Measurements from ENCODE around the gene FAM89B.
A peak's percentile ranks its signal among the peaks of the same experiment; 100 is the strongest.

The FAM89B gene

GRCh38 chr11:65578134-65578533 is 5.8 kb downstream of the FAM89B start:
- H3K4me3 ChIP-seq (ENCODE audit: low read depth, low read length), result peak overlapping the region; percentile 90
- no peak for DNase-seq (ENCODE audit: low read depth)
- no peak for TF ChIP-seq CTCF (IDR thresholded peaks at IDR 0.05; ENCODE audit: low read depth, low read length, missing control alignments)

GRCh38 chr11:65578667-65579066 is 6.3 kb downstream of the FAM89B start:
- TF ChIP-seq CTCF (IDR thresholded peaks at IDR 0.05; ENCODE audit: low read depth, low read length, missing control alignments), result no peak
- DNase-seq (ENCODE audit: low read depth), result no peak
- H3K4me3 ChIP-seq (ENCODE audit: low read depth, low read length), result no peak overlapping the region

GRCh38 chr11:65579291-65579690 is 7.0 kb downstream of the FAM89B start:
- no peak for TF ChIP-seq CTCF (IDR thresholded peaks at IDR 0.05; ENCODE audit: low read depth, low read length, missing control alignments)
- no peak overlapping the region for H3K4me3 ChIP-seq (ENCODE audit: low read depth, low read length)
- DNase-seq (ENCODE audit: low read depth), result no peak

GRCh38 chr11:65580031-65580692 is 7.8 kb downstream of the FAM89B start:
- DNase-seq (ENCODE audit: low read depth), result no peak
- no peak for TF ChIP-seq CTCF (IDR thresholded peaks at IDR 0.05; ENCODE audit: low read depth, low read length, missing control alignments)
- no peak overlapping the region for H3K4me3 ChIP-seq (ENCODE audit: low read depth, low read length)

GRCh38 chr11:65580756-65581155 is 8.4 kb downstream of the FAM89B start:
- H3K4me3 ChIP-seq (ENCODE audit: low read depth, low read length), result no peak overlapping the region
- no peak for DNase-seq (ENCODE audit: low read depth)
- no peak for TF ChIP-seq CTCF (IDR thresholded peaks at IDR 0.05; ENCODE audit: low read depth, low read length, missing control alignments)

- TF ChIP-seq CTCF (IDR thresholded peaks at IDR 0.05; ENCODE audit: low read depth, low read length, missing control alignments), result no peak
- no peak overlapping the region for H3K4me3 ChIP-seq (ENCODE audit: low read depth, low read length)
- DNase-seq (ENCODE audit: low read depth), result no peak
Observed at GRCh38 chr11:65581928-65582327, 9.6 kb downstream of the FAM89B start.

GRCh38 chr11:65583589-65583988 is 11.3 kb downstream of the FAM89B start:
- no peak for DNase-seq (ENCODE audit: low read depth)
- no peak for TF ChIP-seq CTCF (IDR thresholded peaks at IDR 0.05; ENCODE audit: low read depth, low read length, missing control alignments)
- H3K4me3 ChIP-seq (ENCODE audit: low read depth, low read length), result no peak overlapping the region
